ENCODE data around the gene FRMD4A.

GRCh38 chr10:13858709-13859108, 472.0 kb downstream of the FRMD4A start:
- no peak for TF ChIP-seq POLR2AphosphoS5 (IDR thresholded peaks at IDR 0.05; ENCODE audit: low read depth, low read length)
- no peak for TF ChIP-seq GABPA (IDR thresholded peaks at IDR 0.05; ENCODE audit: low read depth)
- TF ChIP-seq SIN3A (IDR thresholded peaks at IDR 0.05; ENCODE audit: borderline replicate concordance, low read depth, low read length): no peak
- no peak for TF ChIP-seq GATA2 (CRISPR knock-in tag; IDR thresholded peaks at IDR 0.05)
- TF ChIP-seq, protein P1, sequence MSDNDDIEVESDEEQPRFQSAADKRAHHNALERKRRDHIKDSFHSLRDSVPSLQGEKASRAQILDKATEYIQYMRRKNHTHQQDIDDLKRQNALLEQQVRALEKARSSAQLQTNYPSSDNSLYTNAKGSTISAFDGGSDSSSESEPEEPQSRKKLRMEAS (IDR thresholded peaks at IDR 0.05; ENCODE audit: low read depth): no peak
